Measurements from ENCODE around the gene DMRTC1B. TPM values are rescaled to one million over a fixed set of nuclear protein-coding genes. Genes with fewer than 3 reads are reported as not detected.
"Not testable (repeated sequence)": the region's sequence is repeated elsewhere in the genome, so short reads cannot be mapped to it uniquely, and the experiment has no call there.

The DMRTC1B gene
- total RNA-seq, 6 donors from 2014 or later: 0.24 to 1.4 (median 0.79) TPM; not detected in 1

- not testable (repeated sequence) for H3K4me3 ChIP-seq; H3K27ac ChIP-seq; H3K9me3 ChIP-seq; H3K27me3 ChIP-seq; H3K4me1 ChIP-seq; H3K36me3 ChIP-seq; DNase-seq; ATAC-seq (ENCODE audit: low FRiP score in 2 of 2)
- no CpG with 5 or more reads among the region's 8 CpGs for WGBS, 2 donors
These were observed 6.8 kb downstream of the DMRTC1B start for GRCh38 chrX:72783365-72783936.

DNA sequence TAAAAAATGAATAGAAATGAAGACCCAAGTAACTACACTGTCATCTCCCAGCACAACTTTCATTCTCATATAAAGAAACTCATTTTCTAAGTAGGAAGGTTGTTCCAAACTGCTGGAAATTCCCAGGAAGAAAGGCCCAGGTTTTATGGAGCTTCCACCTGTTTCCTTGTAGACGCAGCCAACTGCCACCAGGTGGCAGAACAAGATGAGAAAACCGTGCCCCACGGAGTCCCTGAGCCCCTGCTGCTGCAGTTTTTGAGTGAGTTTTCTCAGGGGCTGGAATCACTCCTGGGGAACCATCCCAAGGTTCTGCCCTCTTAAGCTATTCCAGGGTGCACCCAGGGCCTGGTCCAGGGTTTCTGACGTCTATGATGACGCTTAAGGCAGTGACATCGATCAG lies 7.3 kb downstream of the DMRTC1B start:
- not testable (repeated sequence) for H3K9me3 ChIP-seq; H3K36me3 ChIP-seq; H3K27ac ChIP-seq; ATAC-seq (ENCODE audit: low FRiP score in 2 of 2); H3K4me3 ChIP-seq; H3K27me3 ChIP-seq; H3K4me1 ChIP-seq; DNase-seq
- WGBS, 2 donors: no CpG with 5 or more reads among the region's 6 CpGs

GRCh38 chrX:72788142-72788541 lies 11.5 kb downstream of the DMRTC1B start:
- no CpG with 5 or more reads among the region's 1 CpG for WGBS, 2 donors
- H3K4me1 ChIP-seq; H3K4me3 ChIP-seq; ATAC-seq (ENCODE audit: low FRiP score in 2 of 2); H3K27me3 ChIP-seq; DNase-seq; H3K9me3 ChIP-seq; H3K27ac ChIP-seq; H3K36me3 ChIP-seq: not testable (repeated sequence)

DNA sequence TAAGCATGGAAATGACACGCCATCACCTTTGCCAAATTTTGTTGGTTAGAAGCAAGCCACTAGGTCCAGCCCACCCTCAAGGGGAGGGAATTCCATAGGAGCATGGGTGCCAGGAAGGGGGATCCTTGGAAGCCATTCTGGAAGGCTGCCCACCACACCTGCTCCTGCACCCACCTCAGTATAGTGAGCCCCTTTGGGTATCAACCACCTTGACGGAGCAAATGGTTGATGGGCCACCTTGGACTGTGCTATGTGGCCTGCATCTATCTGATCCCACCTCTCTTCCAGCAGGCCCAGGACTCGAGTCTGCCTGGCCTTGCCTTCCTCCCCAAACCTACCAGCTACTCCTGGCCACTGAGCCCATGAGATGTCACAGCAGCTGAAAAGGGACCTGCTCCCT lies 13.7 kb downstream of the DMRTC1B start:
- not testable (repeated sequence) for H3K36me3 ChIP-seq; ATAC-seq (ENCODE audit: low FRiP score in 2 of 2); H3K4me1 ChIP-seq; H3K27ac ChIP-seq; H3K9me3 ChIP-seq; H3K27me3 ChIP-seq; DNase-seq; H3K4me3 ChIP-seq
- 83% methylated on average over 2 of the region's 3 CpGs; no CpG with 5 or more reads in 1 of the 2 donors for WGBS, 2 donors

- not testable (repeated sequence) for DNase-seq; H3K4me1 ChIP-seq; H3K27me3 ChIP-seq; ATAC-seq (ENCODE audit: low FRiP score in 2 of 2); H3K36me3 ChIP-seq; H3K27ac ChIP-seq; H3K4me3 ChIP-seq; H3K9me3 ChIP-seq
- no CpG with 5 or more reads among the region's 13 CpGs for whole genome bisulfite sequencing, 2 donors
These were observed 31.4 kb downstream of the DMRTC1B start, which contains the start of gene FAM236D for GRCh38 chrX:72808110-72808509. TSS of gene FAM236D (minus strand) at chrX:72808210. CDS start at chrX:72808110, 100 bp downstream.

DNA sequence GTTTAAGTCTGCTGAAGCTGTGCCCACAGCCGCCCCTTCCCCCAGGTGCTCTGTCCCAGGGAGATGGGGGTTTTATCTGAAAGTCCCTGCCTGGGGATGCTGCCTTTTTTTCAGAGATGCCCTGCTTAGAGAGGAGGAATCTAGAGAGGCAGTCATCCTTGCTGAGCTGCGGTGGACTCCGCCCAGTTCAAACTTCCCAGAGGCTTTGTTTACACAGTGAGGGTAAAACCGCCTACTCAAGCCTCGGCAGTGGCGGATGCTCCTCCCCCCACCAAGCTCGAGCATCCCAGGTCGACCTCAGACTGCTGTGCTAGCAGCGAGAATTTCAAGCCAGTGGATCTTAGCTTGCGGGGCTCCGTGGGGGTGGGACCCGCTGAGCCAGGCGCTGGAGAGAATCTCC lies 54.0 kb downstream of the DMRTC1B start:
- no CpG with 5 or more reads among the region's 13 CpGs for WGBS, 2 donors
- H3K4me3 ChIP-seq; ATAC-seq (ENCODE audit: low FRiP score in 2 of 2); DNase-seq; H3K9me3 ChIP-seq; H3K27me3 ChIP-seq; H3K27ac ChIP-seq; H3K4me1 ChIP-seq; H3K36me3 ChIP-seq: not testable (repeated sequence)

DNA sequence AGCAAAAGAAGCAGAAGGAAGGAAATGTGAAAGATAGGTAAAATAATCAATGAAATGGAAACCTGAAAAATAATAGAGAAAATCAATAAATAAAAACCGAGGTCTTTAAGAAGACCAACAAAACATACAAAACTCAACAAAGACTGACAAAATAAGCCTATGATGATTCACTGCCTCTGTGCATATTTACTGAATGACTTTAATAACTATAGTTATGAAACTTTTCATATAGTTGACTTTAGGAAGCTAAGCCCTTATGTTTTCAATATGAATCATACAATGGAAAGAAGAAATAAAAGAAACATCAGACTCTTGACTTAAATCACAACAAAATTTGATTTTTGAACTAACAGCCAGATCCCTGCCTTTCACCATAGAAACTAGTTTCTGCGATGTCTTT lies 60.8 kb downstream of the DMRTC1B start:
- H3K9me3 ChIP-seq; H3K4me3 ChIP-seq; H3K4me1 ChIP-seq; DNase-seq; H3K27me3 ChIP-seq; ATAC-seq (ENCODE audit: low FRiP score in 2 of 2); H3K36me3 ChIP-seq; H3K27ac ChIP-seq: not testable (repeated sequence)
- WGBS, 2 donors: no CpG with 5 or more reads among the region's 2 CpGs

GRCh38 chrX:72882898-72883297 lies 106.2 kb downstream of the DMRTC1B start:
- not testable (repeated sequence) for H3K4me1 ChIP-seq; H3K9me3 ChIP-seq; H3K27me3 ChIP-seq; DNase-seq; H3K36me3 ChIP-seq; H3K4me3 ChIP-seq; ATAC-seq (ENCODE audit: low FRiP score in 2 of 2); H3K27ac ChIP-seq
- no CpG with 5 or more reads among the region's 2 CpGs for WGBS, 2 donors

DNA sequence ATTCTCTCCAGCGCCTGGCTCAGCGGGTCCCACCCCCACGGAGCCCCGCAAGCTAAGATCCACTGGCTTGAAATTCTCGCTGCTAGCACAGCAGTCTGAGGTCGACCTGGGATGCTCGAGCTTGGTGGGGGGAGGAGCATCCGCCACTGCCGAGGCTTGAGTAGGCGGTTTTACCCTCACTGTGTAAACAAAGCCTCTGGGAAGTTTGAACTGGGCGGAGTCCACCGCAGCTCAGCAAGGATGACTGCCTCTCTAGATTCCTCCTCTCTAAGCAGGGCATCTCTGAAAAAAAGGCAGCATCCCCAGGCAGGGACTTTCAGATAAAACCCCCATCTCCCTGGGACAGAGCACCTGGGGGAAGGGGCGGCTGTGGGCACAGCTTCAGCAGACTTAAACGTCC lies 113.0 kb downstream of the DMRTC1B start:
- WGBS, 2 donors: no CpG with 5 or more reads among the region's 14 CpGs
- not testable (repeated sequence) for H3K9me3 ChIP-seq; H3K27me3 ChIP-seq; H3K36me3 ChIP-seq; H3K4me1 ChIP-seq; DNase-seq; H3K27ac ChIP-seq; ATAC-seq (ENCODE audit: low FRiP score in 2 of 2); H3K4me3 ChIP-seq

Small RNAs within 50 kb of the gene (small RNA-seq; reads per million reads assigned to genes)
- 0 reads per million in 4 donors for gene RNU1-112P

Other genes starting within 250 kb of the DMRTC1B start
- 10 to 100 TPM; 21.5 to 56.6 (median 35.0) TPM for gene HDAC8, start 204.0 kb upstream of the DMRTC1B start, total RNA-seq
- 10 to 100 TPM in 1 of 6 donors, 1 to 10 TPM in 5; 2.3 to 10.5 (median 3.4) TPM for gene PHKA1, start 62.6 kb upstream of the DMRTC1B start, total RNA-seq
- not detected for gene FAM236B, start 5.8 kb downstream of the DMRTC1B start, total RNA-seq
- not detected for gene FAM236D, start 31.3 kb downstream of the DMRTC1B start, total RNA-seq
- not detected for gene FAM236C, start 135.7 kb downstream of the DMRTC1B start, total RNA-seq
- gene FAM236A, start 161.3 kb downstream of the DMRTC1B start, total RNA-seq: not detected
- under 1 TPM in 2 of 6 donors, not detected in 4; 0.29 to 0.44 TPM for gene DMRTC1, start 166.9 kb downstream of the DMRTC1B start, total RNA-seq
- not detected for gene PABPC1L2B, start 226.0 kb downstream of the DMRTC1B start, total RNA-seq